Panc1 (cell line): ENCODE measurements around the gene ZKSCAN1. TPM values are rescaled to one million over a fixed set of nuclear protein-coding genes. Genes with fewer than 3 reads are reported as not detected.

Experiments
- ATAC-seq: fragments of 200-7000 bp; cut with Tn5 transposase; 2 replicates; pipeline ENCODE4 v1.9.1; 2020; ENCODE audit warnings: mild to moderate bottlenecking, moderate library complexity
- BruUV-seq: library from RNA; stranded (reverse); fragments of 400-500 nt; replicated peaks from 2 replicates; lab custom pipeline; 2021; lab: Mats Ljungman, UMichigan
- CTCF ChIA-PET: fragments of 300-600 bp; sonication (Branson Sonifier 250); formaldehyde crosslinking; loops from one replicate; lab custom pipeline; 2022; ENCODE audit warnings: antibody characterized with exemption; lab: Charles Lee
- POLR2A ChIA-PET: fragments of 300-600 bp; sonication (Branson Sonifier 250); formaldehyde crosslinking; loops from one replicate; lab custom pipeline; 2022; ENCODE audit warnings: antibody characterized with exemption; lab: Charles Lee
- DNase-seq: peaks from one replicate; pipeline ENCODE4 v3.0.0-alpha.2; 2010; ENCODE audit warnings: low read depth, low spot score
- H3K27ac ChIP-seq: 2 replicates; pipeline ENCODE4 v1.5.1; 2011; ENCODE audit warnings: mild to moderate bottlenecking, low read length, inconsistent platforms
- H3K27me3 ChIP-seq: fragments of 200-500 bp; sonication (Bioruptor generic); 2 replicates; pipeline ENCODE4 v1.6.0; 2014; ENCODE audit warnings: low read length, inconsistent platforms; ENCODE audit not compliant: control insufficient read depth, insufficient read depth
- H3K36me3 ChIP-seq: fragments of 200-500 bp; sonication (Bioruptor generic); 2 replicates; pipeline ENCODE4 v1.5.1; 2014; ENCODE audit warnings: inconsistent platforms, mild to moderate bottlenecking, low read length, moderate library complexity; ENCODE audit not compliant: control insufficient read depth, insufficient read depth
- H3K4me1 ChIP-seq: 2 replicates; pipeline ENCODE4 v1.5.1; 2011; ENCODE audit warnings: inconsistent platforms, mild to moderate bottlenecking, low read length, moderate library complexity; ENCODE audit not compliant: control insufficient read depth, insufficient read depth
- H3K4me3 ChIP-seq, 2 experiments: 2 replicates each; pipeline ENCODE4 v1.5.1; 2011 to 2012; ENCODE audit warnings: low read depth in 2 of 2, low read length in 2 of 2, mild to moderate bottlenecking in 2 of 2, inconsistent platforms in 1 of 2, moderate library complexity in 1 of 2
- H3K9me3 ChIP-seq: fragments of 200-500 bp; sonication (Bioruptor generic); 2 replicates; pipeline ENCODE4 v1.5.1; 2014; ENCODE audit warnings: low read depth, mild to moderate bottlenecking, inconsistent platforms, low read length, moderate library complexity; ENCODE audit not compliant: control insufficient read depth, insufficient read depth
- CTCF ChIP-seq: fragments of 450-650 bp; IDR thresholded peaks from 2 replicates; pipeline ENCODE4 v1.5.1; 2017; ENCODE audit warnings: mild to moderate bottlenecking
- POLR2AphosphoS5 ChIP-seq: IDR thresholded peaks from 2 replicates; pipeline ENCODE4 v1.6.1; 2012; ENCODE audit warnings: mild to moderate bottlenecking, low read depth, low read length, moderate library complexity
- SIN3A ChIP-seq: IDR thresholded peaks from 2 replicates; pipeline ENCODE4 v1.6.1; 2012; ENCODE audit warnings: low read depth, mild to moderate bottlenecking, low read length, moderate library complexity, borderline replicate concordance; ENCODE audit not compliant: insufficient read depth
- TCF7L2 ChIP-seq: IDR thresholded peaks from 2 replicates; pipeline ENCODE4 v1.6.1; 2011; ENCODE audit warnings: mild to moderate bottlenecking, low read depth, low read length, inconsistent platforms
- in situ Hi-C: cut with HindIII; loops from 2 replicates; pipeline ENCODE4 v1.10.0; 2016; ENCODE audit warnings: low sequenced_read_pairs, low pct_unique_long_range_greater_than_20kb
- intact Hi-C: fragments of 100-400 bp; cut with micrococcal nuclease; formaldehyde crosslinking; loops from one replicate; pipeline ENCODE4 v1.10.0; 2022; ENCODE audit not compliant: unreplicated experiment
- total RNA-seq: library from RNA; stranded (reverse); gene quantifications from one replicate; pipeline ENCODE4 v1.2.1, GENCODE V29; 2021; ENCODE audit not compliant: unreplicated experiment
- TF ChIP-seq, protein P1 (sequence below), 2 experiments: IDR thresholded peaks; 2 replicates each; pipeline ENCODE4 v1.6.1; 2011 to 2012; ENCODE audit warnings: low read depth in 2 of 2, control low read depth in 1 of 2, low read length in 1 of 2, mild to moderate bottlenecking in 1 of 2, moderate library complexity in 1 of 2; ENCODE audit not compliant: insufficient read depth in 1 of 2

Gene ZKSCAN1
- total RNA-seq, 1 experiment from 2014 or later, result 55.5 TPM

GRCh38 chr7:100003711-100004661 is 11.4 kb upstream of the ZKSCAN1 start:
- H3K9me3 ChIP-seq, result no peaks in the 10 kb centered on the region
- H3K27me3 ChIP-seq, result no peaks in the 10 kb centered on the region
- H3K36me3 ChIP-seq, result no peaks in the 10 kb centered on the region
- intact Hi-C loops (no loop called here), in situ Hi-C loops (no loop called here)
- CTCF ChIA-PET, result interaction anchor here (1.1 to 1.8 kb wide), 2 partner anchors 11 to 90 kb away, joined by 3 to 5 read pairs; partner anchors contain the start of gene ZKSCAN1
- POLR2A ChIA-PET, result no interaction called here
- BruUV-seq, result no TSS peak
- no peak for DNase-seq
- peak overlapping the region; percentile 45 for H3K27ac ChIP-seq
- H3K4me3 ChIP-seq, result peak overlapping the region in 1 of 2 experiments; percentile 5; a peak in 1 of 4 replicates
- peak; percentile 83 for ATAC-seq
- H3K4me1 ChIP-seq, result peaks cover 17% of the 10 kb centered on the region
- TF ChIP-seq POLR2AphosphoS5 (no peak), SIN3A (no peak), CTCF (no peak), TCF7L2 (no peak)
- TF ChIP-seq, protein P1, sequence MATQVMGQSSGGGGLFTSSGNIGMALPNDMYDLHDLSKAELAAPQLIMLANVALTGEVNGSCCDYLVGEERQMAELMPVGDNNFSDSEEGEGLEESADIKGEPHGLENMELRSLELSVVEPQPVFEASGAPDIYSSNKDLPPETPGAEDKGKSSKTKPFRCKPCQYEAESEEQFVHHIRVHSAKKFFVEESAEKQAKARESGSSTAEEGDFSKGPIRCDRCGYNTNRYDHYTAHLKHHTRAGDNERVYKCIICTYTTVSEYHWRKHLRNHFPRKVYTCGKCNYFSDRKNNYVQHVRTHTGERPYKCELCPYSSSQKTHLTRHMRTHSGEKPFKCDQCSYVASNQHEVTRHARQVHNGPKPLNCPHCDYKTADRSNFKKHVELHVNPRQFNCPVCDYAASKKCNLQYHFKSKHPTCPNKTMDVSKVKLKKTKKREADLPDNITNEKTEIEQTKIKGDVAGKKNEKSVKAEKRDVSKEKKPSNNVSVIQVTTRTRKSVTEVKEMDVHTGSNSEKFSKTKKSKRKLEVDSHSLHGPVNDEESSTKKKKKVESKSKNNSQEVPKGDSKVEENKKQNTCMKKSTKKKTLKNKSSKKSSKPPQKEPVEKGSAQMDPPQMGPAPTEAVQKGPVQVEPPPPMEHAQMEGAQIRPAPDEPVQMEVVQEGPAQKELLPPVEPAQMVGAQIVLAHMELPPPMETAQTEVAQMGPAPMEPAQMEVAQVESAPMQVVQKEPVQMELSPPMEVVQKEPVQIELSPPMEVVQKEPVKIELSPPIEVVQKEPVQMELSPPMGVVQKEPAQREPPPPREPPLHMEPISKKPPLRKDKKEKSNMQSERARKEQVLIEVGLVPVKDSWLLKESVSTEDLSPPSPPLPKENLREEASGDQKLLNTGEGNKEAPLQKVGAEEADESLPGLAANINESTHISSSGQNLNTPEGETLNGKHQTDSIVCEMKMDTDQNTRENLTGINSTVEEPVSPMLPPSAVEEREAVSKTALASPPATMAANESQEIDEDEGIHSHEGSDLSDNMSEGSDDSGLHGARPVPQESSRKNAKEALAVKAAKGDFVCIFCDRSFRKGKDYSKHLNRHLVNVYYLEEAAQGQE (IDR thresholded peaks at IDR 0.05; ENCODE audit: insufficient read depth in 1 of 2, low read depth in 2 of 2, low read length in 1 of 2), result no peak

- H3K9me3 ChIP-seq, result no peaks in the 10 kb centered on the region
- BruUV-seq, result no TSS peak
- DNase-seq (no peak), ATAC-seq (no peak)
- intact Hi-C loops (no loop called here), in situ Hi-C loops (no loop called here)
- ChIA-PET CTCF (no interaction called here), POLR2A (no interaction called here)
- peaks cover 13% of the 10 kb centered on the region; the same call in 1 of the 2 replicates for H3K4me1 ChIP-seq
- TF ChIP-seq POLR2AphosphoS5 (no peak), TCF7L2 (no peak), CTCF (no peak), SIN3A (no peak)
- TF ChIP-seq, protein P1 (IDR thresholded peaks at IDR 0.05; ENCODE audit: insufficient read depth in 1 of 2, low read depth in 2 of 2, low read length in 1 of 2), result no peak
- H3K4me3 ChIP-seq, result no peak overlapping the region
- no peak overlapping the region for H3K27ac ChIP-seq
- H3K27me3 ChIP-seq, result no peaks in the 10 kb centered on the region
- H3K36me3 ChIP-seq, result no peaks in the 10 kb centered on the region
Observed at GRCh38 chr7:100007887-100008286, 7.5 kb upstream of the ZKSCAN1 start.
